Measurements from ENCODE around the gene ATP5PO.

- TF ChIP-seq CTCF (conservative IDR thresholded peaks at IDR 0.05 in 1 of 2, IDR thresholded peaks at IDR 0.05 in 1 of 2; ENCODE audit: extremely low read depth in 1 of 2, insufficient read depth in 1 of 2, low read depth in 1 of 2, low read length in 2 of 2) (no peak), EZH2 (IDR thresholded peaks at IDR 0.05; ENCODE audit: borderline replicate concordance, low read length) (no peak)
Measured at GRCh38 chr21:33951276-33952178, 35.9 kb upstream of the ATP5PO start.
